Suppressor macrophage (primary cell): ENCODE results near the gene FAM241B.

ENCODE experiments used
- DNase-seq, 4 experiments: peaks; one replicate each; pipeline ENCODE4 v3.0.0-alpha.2; 2020 to 2022

FAM241B gene

DNA sequence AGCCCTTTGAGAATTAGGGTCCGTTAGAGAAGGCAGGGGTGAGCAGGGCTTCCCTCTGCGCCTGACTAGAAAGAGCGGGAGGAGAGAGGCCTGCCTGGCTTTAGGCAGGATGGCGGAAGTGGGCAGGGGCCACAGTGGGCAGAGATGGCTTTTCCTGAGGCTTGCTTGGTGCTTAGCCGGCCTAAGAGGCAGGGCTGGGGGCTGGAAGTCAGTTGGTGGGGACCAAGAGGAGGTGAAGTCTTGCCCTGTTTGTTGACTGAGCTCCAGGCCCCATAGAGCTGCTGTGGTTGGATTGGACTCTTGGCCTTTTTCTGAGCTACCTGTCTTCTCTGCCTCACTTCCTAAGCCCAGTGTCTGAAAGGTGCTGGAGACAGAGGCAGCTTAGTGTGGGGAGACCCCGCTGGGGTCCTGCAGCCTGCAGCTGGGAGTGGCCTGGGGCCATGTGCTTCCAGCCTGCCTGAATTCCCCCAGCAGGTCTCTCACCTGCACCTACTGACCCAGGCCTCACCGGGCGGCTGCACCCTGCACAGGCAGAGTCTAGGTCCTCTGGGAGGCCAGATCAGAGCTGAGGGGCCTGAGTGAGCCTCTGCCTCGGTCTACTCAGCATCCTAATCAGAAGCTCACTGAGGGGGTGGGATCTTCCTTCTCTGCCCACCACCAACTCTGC, 4.8 kb downstream of the FAM241B start:
- DNase-seq, result no peak

DNA sequence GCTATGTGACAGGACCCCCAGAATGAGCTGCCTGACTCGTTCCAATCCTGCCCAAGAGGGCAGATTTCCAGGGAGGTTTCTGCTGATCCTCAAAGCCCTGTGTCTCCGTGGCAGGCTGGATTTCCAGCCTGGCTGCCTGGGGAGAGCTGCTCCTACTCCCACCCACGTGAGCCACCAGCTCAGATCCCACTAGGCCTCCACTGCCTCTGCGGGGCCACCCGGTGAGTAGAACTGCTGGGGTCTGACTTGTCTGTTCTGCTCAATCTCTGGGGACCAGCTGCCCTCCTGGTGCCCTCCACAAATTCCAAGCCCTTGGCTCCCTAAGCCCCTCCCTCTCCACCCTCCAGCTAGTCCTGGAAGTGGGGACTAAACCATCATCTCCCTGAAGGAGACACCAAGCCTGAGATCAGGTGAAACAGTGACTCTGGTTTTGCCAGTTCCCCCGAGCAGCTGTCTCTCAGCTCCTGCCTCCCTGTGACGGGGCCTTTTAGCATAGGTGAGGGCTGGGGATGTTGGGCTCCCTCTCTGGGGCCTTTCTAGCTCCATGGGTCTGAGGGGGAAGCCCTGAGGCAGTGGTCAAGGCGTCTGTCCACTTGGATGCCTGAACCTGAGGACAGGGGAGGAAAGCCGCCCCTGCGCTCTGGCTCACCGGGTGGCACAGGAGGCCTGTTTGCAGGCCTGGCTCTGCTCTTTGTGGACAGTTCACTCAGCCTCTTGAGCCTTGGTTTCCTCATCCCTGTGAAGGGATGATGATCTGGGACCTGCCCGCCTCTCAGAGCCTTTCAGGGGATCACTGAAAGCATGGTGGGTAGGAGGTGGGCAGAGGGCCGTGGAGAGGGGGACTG, 5.6 kb downstream of the FAM241B start:
- DNase-seq, result no peak

- DNase-seq, result no peak
Observed at GRCh38 chr10:69636273-69636575, 6.2 kb downstream of the FAM241B start.

- DNase-seq, result peak in 3 of 4 experiments; percentile 15 to 51 (median 26)
Observed at GRCh38 chr10:69636626-69637605, 6.9 kb downstream of the FAM241B start.

- DNase-seq, result no peak
Observed at GRCh38 chr10:69638642-69639041, 8.6 kb downstream of the FAM241B start.

GRCh38 chr10:69639291-69640195, 9.5 kb downstream of the FAM241B start:
- DNase-seq, result peak; percentile 69 to 74 (median 71)

DNA sequence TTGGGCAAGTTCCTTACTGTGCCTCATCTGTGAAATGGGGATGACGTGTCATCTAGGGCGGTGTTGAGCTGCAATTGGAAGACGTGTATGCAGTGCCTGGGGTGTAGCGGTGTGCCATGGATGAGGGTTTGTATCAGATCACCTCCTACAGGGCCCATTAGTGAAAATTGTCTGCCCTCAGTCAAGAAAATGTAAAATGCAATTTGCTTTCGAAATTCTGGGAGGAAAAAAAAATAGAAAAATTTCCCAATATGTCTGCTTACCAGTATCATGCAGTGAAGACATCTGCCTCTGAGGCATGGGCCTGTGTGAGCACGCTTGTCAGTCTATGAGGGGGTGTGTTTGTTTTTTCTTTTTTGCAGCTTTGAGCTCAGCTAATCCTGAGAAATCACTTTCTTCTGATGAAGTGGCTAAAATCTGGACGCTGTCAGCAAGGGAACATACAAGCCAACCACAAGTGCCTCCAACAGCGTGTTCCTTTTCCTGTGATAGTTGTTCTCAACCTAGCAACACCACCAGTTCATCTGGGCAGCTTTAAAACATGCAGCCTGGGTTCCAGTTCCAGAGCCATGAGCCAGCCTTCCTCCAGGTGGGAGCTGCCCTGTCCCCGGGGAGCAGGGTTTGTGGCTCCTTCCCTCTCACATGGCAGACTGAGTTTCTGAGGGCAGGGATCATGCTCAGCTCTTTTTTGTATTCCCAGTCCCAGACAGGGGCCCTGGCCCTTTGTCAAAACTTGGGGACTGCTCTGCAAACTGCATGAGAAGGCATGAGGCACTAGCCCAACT, 10.3 kb downstream of the FAM241B start:
- no peak for DNase-seq

- peak in 2 of 4 experiments; percentile 7 to 24 for DNase-seq
Observed at GRCh38 chr10:69641261-69641980, 11.4 kb downstream of the FAM241B start.

DNA sequence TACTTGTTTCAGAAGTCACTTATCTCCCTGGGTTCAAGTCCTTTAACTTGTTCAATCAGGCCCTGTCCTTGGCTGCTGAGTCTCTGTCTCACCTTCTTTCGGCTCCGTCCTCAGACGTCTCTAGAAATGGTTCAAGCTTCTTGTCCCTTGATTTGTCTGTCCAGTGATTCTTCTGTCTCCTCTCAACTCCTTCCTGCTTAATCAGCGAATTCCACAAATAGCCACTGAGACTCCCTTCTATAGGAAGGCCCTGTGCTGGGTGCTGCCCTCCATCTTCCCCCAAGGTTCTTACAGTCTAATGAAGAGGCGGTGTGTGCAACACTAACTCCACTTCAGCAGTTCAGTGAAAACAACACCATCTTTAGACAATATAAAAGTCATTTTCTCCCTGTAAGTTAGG, 12.7 kb downstream of the FAM241B start:
- no peak for DNase-seq

DNA sequence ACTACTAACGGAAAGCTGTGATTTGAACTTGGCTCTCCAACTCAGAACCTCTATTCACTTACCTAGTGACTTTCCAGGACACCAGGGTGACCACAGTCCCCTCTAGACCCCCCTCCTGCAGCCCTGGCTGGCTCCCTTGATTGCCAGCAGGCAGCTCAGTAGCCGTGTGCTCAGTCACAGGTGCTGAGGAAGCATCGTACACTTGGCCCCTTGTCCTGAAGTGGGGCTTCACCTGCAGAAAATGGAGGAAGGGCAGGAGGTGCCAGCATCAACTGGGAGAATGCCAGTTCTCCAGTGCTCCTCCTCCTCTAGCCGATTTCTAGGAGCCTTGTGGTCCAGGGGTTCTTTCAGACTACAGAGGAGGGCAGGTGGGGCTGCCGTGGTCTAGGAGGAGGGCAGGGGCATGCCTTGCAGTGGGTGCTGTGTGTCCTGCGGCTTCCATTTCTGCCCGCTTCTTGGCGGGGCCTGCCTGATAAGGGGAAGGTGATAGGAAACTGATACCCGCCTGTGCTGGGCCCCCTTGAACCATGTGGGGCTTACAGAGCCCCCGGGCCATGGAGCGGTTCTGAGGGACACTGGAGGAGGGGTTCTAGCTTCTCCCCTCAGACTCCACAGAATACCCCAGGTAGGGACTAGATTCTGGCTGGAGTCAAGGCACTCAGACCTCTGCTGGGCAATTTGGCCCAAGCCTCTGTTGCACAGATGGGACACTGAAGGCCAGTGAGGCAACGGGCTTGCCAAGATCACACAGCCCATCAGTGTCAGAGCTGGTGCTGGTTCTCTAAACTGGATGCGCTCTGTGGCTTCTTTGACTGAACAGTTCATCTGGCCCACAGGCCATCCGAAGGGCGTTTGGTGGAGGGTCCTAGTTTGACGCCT, 14.0 kb downstream of the FAM241B start:
- DNase-seq, result no peak

DNA sequence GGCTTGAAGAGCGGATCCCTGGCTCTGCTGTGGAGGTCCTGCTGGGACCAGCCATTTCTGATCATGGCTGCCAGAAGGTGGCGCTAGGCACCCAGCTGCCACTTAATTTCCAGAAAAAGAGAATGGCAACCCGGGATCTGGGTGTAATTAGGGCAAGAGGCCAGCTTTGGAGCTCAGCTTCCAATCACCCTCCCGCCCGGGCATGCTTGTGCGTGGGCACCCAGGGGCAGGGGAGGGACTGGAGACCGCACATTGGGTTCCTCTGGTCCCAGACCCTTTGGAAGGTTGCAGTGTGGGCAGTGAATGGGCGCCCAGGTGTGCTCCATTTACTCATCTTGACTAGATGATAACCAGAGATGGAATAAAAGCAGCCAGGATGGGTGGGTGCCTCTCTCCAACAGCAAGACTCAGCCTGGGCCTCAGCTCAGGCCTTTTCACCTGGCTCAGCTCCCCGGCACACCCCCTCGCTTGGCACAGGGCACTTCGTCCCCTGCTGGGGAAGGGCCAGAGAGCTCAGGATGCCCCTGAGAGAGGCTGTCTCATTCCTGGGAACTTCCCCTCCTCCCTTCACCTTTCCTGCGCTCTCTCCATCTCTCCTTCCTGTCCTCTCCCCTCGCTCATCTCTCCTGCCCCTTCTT, 14.7 kb downstream of the FAM241B start:
- peak; percentile 62 to 77 (median 68) for DNase-seq

GRCh38 chr10:69645296-69646184, 15.5 kb downstream of the FAM241B start:
- DNase-seq, result no peak

GRCh38 chr10:69646185-69647060, 16.4 kb downstream of the FAM241B start:
- no peak for DNase-seq

- no peak for DNase-seq
Observed at GRCh38 chr10:69647126-69647525, 17.1 kb downstream of the FAM241B start.

DNA sequence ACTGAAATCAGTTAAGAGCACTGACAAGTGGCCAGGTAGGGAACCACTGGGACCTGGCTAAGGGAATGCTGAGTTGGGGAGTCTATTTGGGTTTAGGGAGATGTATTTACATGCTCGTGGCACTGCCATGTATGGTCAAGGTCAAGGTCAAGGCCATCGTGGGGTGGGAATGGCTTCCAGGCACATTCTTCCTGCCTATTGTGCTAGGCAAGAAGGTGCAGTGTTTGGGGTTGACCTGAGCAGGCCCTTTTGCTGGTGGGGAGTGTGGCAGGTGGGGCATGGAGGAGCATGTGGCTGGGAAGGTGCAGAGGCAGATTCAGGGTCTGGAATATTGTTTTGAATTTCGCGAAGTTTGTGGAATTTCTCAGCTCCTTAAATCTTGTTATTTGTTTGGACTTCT, 17.8 kb downstream of the FAM241B start:
- DNase-seq, result no peak

GRCh38 chr10:69648461-69648860, 18.4 kb downstream of the FAM241B start:
- DNase-seq, result no peak
